Smooth muscle cell (in vitro differentiated cells): ENCODE results near the gene ACYP2. TPM values are rescaled to one million over a fixed set of nuclear protein-coding genes. Genes with fewer than 3 reads are reported as not detected.

Experiments used
- DNase-seq: peaks from one replicate; lab custom pipeline; 2025; ENCODE audit not compliant: unreplicated experiment; lab: John Stamatoyannopoulos, UW
- H2AFZ ChIP-seq: fragments of 200-600 bp; sonication (generic); 2 replicates; pipeline ENCODE4 v1.6.0; 2016; ENCODE audit warnings: antibody characterized with exemption, low read depth, mild to moderate bottlenecking
- H3F3A ChIP-seq: fragments of 200-600 bp; sonication (generic); 2 replicates; pipeline ENCODE4 v1.6.0; 2017; ENCODE audit warnings: antibody characterized with exemption, low read depth
- H3K27ac ChIP-seq: fragments of 200-600 bp; sonication (generic); 2 replicates; pipeline ENCODE4 v1.5.1; 2016; ENCODE audit warnings: low read depth, mild to moderate bottlenecking
- H3K27me3 ChIP-seq: fragments of 200-600 bp; sonication (generic); 2 replicates; pipeline ENCODE4 v1.6.1; 2016; ENCODE audit warnings: low read depth, mild to moderate bottlenecking
- H3K36me3 ChIP-seq: fragments of 200-600 bp; sonication (generic); 2 replicates; pipeline ENCODE4 v1.5.1; 2016; ENCODE audit warnings: low read depth
- H3K4me1 ChIP-seq: fragments of 200-600 bp; sonication (generic); 2 replicates; pipeline ENCODE4 v1.5.1; 2016; ENCODE audit warnings: low read depth
- H3K4me2 ChIP-seq: fragments of 200-600 bp; sonication (generic); 2 replicates; pipeline ENCODE4 v1.6.0; 2016; ENCODE audit warnings: mild to moderate bottlenecking
- H3K4me3 ChIP-seq: fragments of 200-600 bp; sonication (generic); 2 replicates; pipeline ENCODE4 v1.5.1; 2016; ENCODE audit warnings: mild to moderate bottlenecking
- H3K79me2 ChIP-seq: fragments of 200-600 bp; sonication (generic); 2 replicates; pipeline ENCODE4 v1.6.0; 2016; ENCODE audit warnings: low read depth, mild to moderate bottlenecking
- H3K9ac ChIP-seq: fragments of 200-600 bp; sonication (generic); 2 replicates; pipeline ENCODE4 v1.6.0; 2016; ENCODE audit warnings: low read depth
- H3K9me3 ChIP-seq: fragments of 200-600 bp; sonication (generic); replicated peaks from 2 replicates; pipeline ENCODE4 v1.5.1; 2016; ENCODE audit warnings: low read depth
- H4K20me1 ChIP-seq: fragments of 200-600 bp; sonication (generic); 2 replicates; pipeline ENCODE4 v1.6.0; 2016; ENCODE audit warnings: low read depth
- WGBS: methylation state at CpG from one replicate; pipeline ENCODE4 v1.1.7; 2016; ENCODE audit warnings: low lambda C conversion rate; 5-methylcytosine and 5-hydroxymethylcytosine counted together
- polyA plus RNA-seq: library from polyadenylated mRNA; unstranded; fragments of >200 nt; fragmentation: Nextera tagmentation; extraction: Ambion mirVana; gene quantifications from 2 replicates; pipeline ENCODE4 v1.2.1, GENCODE V29; 2016
- total RNA-seq: library from RNA; depleted of rRNA; stranded (reverse); fragments of >200 nt; gene quantifications from 2 replicates; pipeline ENCODE4 v1.2.3, GENCODE V29; 2014
- TF ChIP-seq, protein P1 (sequence below): fragments of 200-600 bp; sonication (generic); IDR thresholded peaks from 2 replicates; pipeline ENCODE4 v1.5.1; 2017; ENCODE audit warnings: borderline replicate concordance, mild to moderate bottlenecking, antibody characterized with exemption; ENCODE audit not compliant: insufficient read depth, poor library complexity, severe bottlenecking

Gene ACYP2
- total and polyA plus RNA-seq, 2 experiments from 2014 or later = 12.1 to 18.6 TPM

DNA sequence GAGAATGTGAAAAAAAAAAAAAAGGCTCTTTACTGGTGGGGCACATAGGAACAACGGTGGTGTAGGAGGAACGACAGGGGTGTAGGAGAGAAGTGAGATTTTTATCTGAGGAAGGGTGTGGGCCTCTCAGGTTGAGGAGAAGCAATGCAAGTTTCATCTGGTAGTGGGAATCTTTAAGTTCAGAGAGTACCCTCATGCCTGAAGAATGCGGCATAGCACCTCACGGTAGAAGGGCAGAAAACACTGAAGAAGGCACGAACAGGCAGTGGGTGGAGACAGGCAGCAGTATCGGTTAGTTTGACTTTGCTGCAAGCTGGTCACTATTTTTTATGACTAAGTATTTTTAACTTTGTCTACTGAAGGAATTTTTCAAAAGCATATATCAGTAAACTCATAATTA, 192.8 kb downstream of the ACYP2 start:
- Histone ChIP-seq H4K20me1 (no peaks in the 10 kb centered on the region), H3K79me2 (no peaks in the 10 kb centered on the region), H3K4me2 (no peak overlapping the region), H3K9me3 (no peaks in the 10 kb centered on the region), H3K36me3 (no peaks in the 10 kb centered on the region), H3K27ac (peak overlapping the region; percentile 79), H2AFZ (no peak overlapping the region), H3K27me3 (no peaks in the 10 kb centered on the region), H3K9ac (peak overlapping the region; percentile 66), H3K4me1 (no peaks in the 10 kb centered on the region), H3F3A (no peaks in the 10 kb centered on the region), H3K4me3 (no peak overlapping the region)
- WGBS = 51% methylated on average over 6 of the region's 6 CpGs
- TF ChIP-seq, protein P1, sequence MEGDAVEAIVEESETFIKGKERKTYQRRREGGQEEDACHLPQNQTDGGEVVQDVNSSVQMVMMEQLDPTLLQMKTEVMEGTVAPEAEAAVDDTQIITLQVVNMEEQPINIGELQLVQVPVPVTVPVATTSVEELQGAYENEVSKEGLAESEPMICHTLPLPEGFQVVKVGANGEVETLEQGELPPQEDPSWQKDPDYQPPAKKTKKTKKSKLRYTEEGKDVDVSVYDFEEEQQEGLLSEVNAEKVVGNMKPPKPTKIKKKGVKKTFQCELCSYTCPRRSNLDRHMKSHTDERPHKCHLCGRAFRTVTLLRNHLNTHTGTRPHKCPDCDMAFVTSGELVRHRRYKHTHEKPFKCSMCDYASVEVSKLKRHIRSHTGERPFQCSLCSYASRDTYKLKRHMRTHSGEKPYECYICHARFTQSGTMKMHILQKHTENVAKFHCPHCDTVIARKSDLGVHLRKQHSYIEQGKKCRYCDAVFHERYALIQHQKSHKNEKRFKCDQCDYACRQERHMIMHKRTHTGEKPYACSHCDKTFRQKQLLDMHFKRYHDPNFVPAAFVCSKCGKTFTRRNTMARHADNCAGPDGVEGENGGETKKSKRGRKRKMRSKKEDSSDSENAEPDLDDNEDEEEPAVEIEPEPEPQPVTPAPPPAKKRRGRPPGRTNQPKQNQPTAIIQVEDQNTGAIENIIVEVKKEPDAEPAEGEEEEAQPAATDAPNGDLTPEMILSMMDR = no peak
- no peak for DNase-seq

DNA sequence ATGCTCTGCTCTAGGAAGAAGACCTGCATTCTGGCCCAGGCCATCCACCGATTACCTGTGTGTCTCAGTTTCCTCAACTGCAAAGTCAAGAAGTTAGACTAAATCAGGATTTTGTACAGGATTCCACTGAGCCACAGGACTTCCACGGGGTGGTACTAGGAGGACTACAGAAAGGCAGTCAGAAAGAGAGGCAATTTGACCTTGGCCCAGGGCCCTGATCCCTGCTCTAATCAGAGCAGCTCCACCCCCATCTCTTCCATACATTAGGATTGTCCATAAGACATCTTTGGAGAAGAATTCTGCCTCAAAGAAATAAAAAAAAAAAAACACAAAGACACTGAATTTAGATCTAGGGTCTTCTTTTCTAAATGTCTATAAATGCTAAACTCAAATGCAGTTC, 193.4 kb downstream of the ACYP2 start:
- Histone ChIP-seq H3K36me3 (no peaks in the 10 kb centered on the region), H3K9me3 (no peaks in the 10 kb centered on the region), H3K79me2 (no peaks in the 10 kb centered on the region), H3K27me3 (no peaks in the 10 kb centered on the region), H3K4me3 (no peak overlapping the region), H2AFZ (no peak overlapping the region), H3K4me2 (no peak overlapping the region), H3K4me1 (no peaks in the 10 kb centered on the region), H3F3A (no peaks in the 10 kb centered on the region), H3K9ac (peak overlapping the region; percentile 66), H4K20me1 (no peaks in the 10 kb centered on the region), H3K27ac (peak overlapping the region; percentile 79)
- no peak for DNase-seq
- TF ChIP-seq, protein P1 = no peak
- WGBS = 96% methylated on average over 2 of the region's 2 CpGs

DNA sequence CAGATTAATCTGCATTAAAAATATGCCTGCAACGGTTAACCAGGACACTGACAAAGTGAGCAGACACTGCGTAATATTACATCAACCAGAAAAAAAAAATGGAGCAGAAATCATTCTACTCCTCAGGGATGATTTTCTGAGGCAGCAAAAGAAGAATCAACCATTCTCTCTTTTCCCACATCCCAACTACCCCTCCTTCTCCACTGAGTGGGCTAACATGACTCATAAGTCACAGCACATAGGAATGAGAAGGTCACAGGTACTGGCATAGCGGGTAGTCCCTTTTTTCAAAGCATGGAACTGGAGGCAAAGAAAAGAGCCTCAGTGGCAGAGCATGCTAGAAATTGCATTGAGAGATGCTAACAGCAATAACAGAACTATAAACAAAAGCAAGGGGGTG, 194.9 kb downstream of the ACYP2 start:
- no peak overlapping the region for H3K4me2 ChIP-seq
- DNase-seq = no peak
- WGBS = 68% methylated on average over 3 of the region's 3 CpGs
- H3K9ac ChIP-seq = no peak overlapping the region
- H3F3A ChIP-seq = no peaks in the 10 kb centered on the region
- no peak overlapping the region for H2AFZ ChIP-seq
- H3K4me1 ChIP-seq = no peaks in the 10 kb centered on the region
- H3K27me3 ChIP-seq = no peaks in the 10 kb centered on the region
- no peak overlapping the region for H3K4me3 ChIP-seq
- H3K36me3 ChIP-seq = no peaks in the 10 kb centered on the region
- no peaks in the 10 kb centered on the region for H3K9me3 ChIP-seq
- TF ChIP-seq, protein P1 = no peak
- peak overlapping the region; percentile 79 for H3K27ac ChIP-seq
- H3K79me2 ChIP-seq = no peaks in the 10 kb centered on the region
- no peaks in the 10 kb centered on the region for H4K20me1 ChIP-seq

DNA sequence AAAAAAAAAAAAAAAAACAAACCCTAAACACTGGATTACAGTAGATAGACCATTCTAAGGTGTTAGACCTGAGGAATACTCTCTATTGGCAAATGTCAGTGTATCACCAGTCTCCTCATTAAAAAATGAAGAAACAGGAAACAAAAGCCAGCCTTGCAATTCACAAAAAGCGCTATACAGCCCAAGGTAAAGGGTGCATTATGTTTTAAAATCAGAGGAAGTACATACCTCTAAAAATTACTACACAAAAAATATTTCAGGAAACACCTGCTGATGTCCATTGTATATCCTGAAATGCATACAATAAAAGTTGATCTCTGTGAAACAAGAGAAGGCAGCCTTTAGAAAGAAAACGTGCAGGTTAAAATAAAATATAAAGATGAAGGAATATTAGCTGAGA, 195.5 kb downstream of the ACYP2 start:
- H3K9me3 ChIP-seq = no peaks in the 10 kb centered on the region
- no peak overlapping the region for H2AFZ ChIP-seq

More for the DNA sequence above, 195.5 kb downstream of the ACYP2 start:
- H3K79me2 ChIP-seq = no peaks in the 10 kb centered on the region
- no peaks in the 10 kb centered on the region for H3K4me1 ChIP-seq
- no peaks in the 10 kb centered on the region for H4K20me1 ChIP-seq
- H3K9ac ChIP-seq = no peak overlapping the region
- TF ChIP-seq, protein P1 = no peak
- H3K4me3 ChIP-seq = no peak overlapping the region
- H3F3A ChIP-seq = no peaks in the 10 kb centered on the region
- WGBS = 94% methylated on average over 2 of the region's 2 CpGs
- H3K27ac ChIP-seq = no peak overlapping the region
- no peaks in the 10 kb centered on the region for H3K36me3 ChIP-seq
- DNase-seq = no peak
- H3K27me3 ChIP-seq = no peaks in the 10 kb centered on the region
- H3K4me2 ChIP-seq = no peak overlapping the region
